PC-3 (cell line): ENCODE results near the gene PREX1. TPM values are rescaled to one million over a fixed set of nuclear protein-coding genes. Genes with fewer than 3 reads are reported as not detected.

Experiments used
- ATAC-seq: fragments of 200-7000 bp; cut with Tn5 transposase; 2 replicates; pipeline ENCODE4 v1.9.1; 2020; ENCODE audit warnings: mild to moderate bottlenecking, moderate library complexity
- BruUV-seq: library from RNA; stranded (reverse); fragments of 400-500 nt; replicated peaks from 2 replicates; lab custom pipeline; 2021; lab: Mats Ljungman, UMichigan
- CTCF ChIA-PET: fragments of 300-600 bp; sonication (Branson Sonifier 250); formaldehyde crosslinking; loops from one replicate; lab custom pipeline; 2022; ENCODE audit warnings: antibody characterized with exemption; lab: Charles Lee
- POLR2A ChIA-PET: fragments of 300-600 bp; sonication (Branson Sonifier 250); formaldehyde crosslinking; loops from one replicate; lab custom pipeline; 2022; ENCODE audit warnings: antibody characterized with exemption; ENCODE audit not compliant: unreplicated experiment; lab: Charles Lee
- DNase-seq: peaks from one replicate; pipeline ENCODE4 v3.0.0-alpha.2; 2015
- H2AFZ ChIP-seq: fragments of 300-600 bp; sonication (generic); 2 replicates; pipeline ENCODE4 v1.6.0; 2016; ENCODE audit warnings: antibody characterized with exemption, low read length
- H3F3A ChIP-seq: fragments of 300-600 bp; sonication (generic); one replicate; pipeline ENCODE4 v1.6.0; 2017; ENCODE audit warnings: antibody characterized with exemption, low read length, control low read depth, mild to moderate bottlenecking; ENCODE audit not compliant: unreplicated experiment
- H3K27ac ChIP-seq: fragments of 300-600 bp; sonication (generic); 2 replicates; pipeline ENCODE4 v1.5.1; 2016; ENCODE audit warnings: mild to moderate bottlenecking, low read length
- H3K27me3 ChIP-seq: fragments of 300-600 bp; sonication (generic); 2 replicates; pipeline ENCODE4 v1.6.1; 2016; ENCODE audit warnings: low read length, mixed read lengths
- H3K36me3 ChIP-seq: fragments of 300-600 bp; sonication (generic); 2 replicates; pipeline ENCODE4 v1.6.1; 2016; ENCODE audit warnings: low read depth, mixed run types, low read length, mixed read lengths
- H3K4me1 ChIP-seq: fragments of 300-600 bp; sonication (generic); 2 replicates; pipeline ENCODE4 v1.5.1; 2016; ENCODE audit warnings: low read length; ENCODE audit not compliant: insufficient read depth
- H3K4me2 ChIP-seq: fragments of 300-600 bp; sonication (generic); 2 replicates; pipeline ENCODE4 v1.6.0; 2016; ENCODE audit warnings: low read length
- H3K4me3 ChIP-seq: fragments of 300-600 bp; sonication (generic); 2 replicates; pipeline ENCODE4 v1.5.1; 2016; ENCODE audit warnings: mild to moderate bottlenecking, low read length, mixed read lengths
- H3K79me2 ChIP-seq: fragments of 300-600 bp; sonication (generic); 2 replicates; pipeline ENCODE4 v1.6.1; 2017; ENCODE audit warnings: low read length, mixed read lengths
- H3K9ac ChIP-seq: fragments of 300-600 bp; sonication (generic); 2 replicates; pipeline ENCODE4 v1.6.0; 2016; ENCODE audit warnings: mild to moderate bottlenecking, low read length
- H3K9me2 ChIP-seq: fragments of 300-600 bp; sonication (generic); replicated peaks from 2 replicates; pipeline ENCODE4 v1.6.1; 2016; ENCODE audit warnings: mixed run types, low read length, mixed read lengths
- H3K9me3 ChIP-seq: fragments of 300-600 bp; sonication (generic); 2 replicates; pipeline ENCODE4 v1.6.1; 2016; ENCODE audit warnings: low read length, mixed read lengths
- H4K20me1 ChIP-seq: fragments of 300-600 bp; sonication (generic); 2 replicates; pipeline ENCODE4 v1.6.1; 2016; ENCODE audit warnings: low read length, mixed read lengths
- EZH2 ChIP-seq: fragments of 300-600 bp; sonication (generic); IDR thresholded peaks from one replicate; pipeline ENCODE4 v1.6.1; 2017; ENCODE audit warnings: antibody characterized with exemption, mild to moderate bottlenecking, low read length; ENCODE audit not compliant: unreplicated experiment
- EZH2phosphoT487 ChIP-seq: fragments of 300-600 bp; sonication (generic); IDR thresholded peaks from 2 replicates; pipeline ENCODE4 v1.6.1; 2018; ENCODE audit warnings: mild to moderate bottlenecking, antibody characterized with exemption, low read length, borderline replicate concordance
- intact Hi-C: fragments of 100-400 bp; cut with micrococcal nuclease; formaldehyde crosslinking; loops from 2 replicates; pipeline ENCODE4 v1.9.0; 2023
- total RNA-seq: library from RNA; depleted of rRNA; stranded (reverse); fragments of >200 nt; gene quantifications from 2 replicates; pipeline ENCODE4 v1.2.3, GENCODE V29; 2014
- TF ChIP-seq, protein P1 (sequence below): fragments of 300-600 bp; sonication (generic); conservative IDR thresholded peaks from 2 replicates; pipeline ENCODE4 v1.5.1; 2017; ENCODE audit warnings: antibody characterized with exemption, low read depth, mild to moderate bottlenecking, low read length

Gene PREX1
- total RNA-seq, 1 experiment from 2014 or later: 22.1 TPM

- H3K27me3 ChIP-seq: no peaks in the 10 kb centered on the region
- H3K9ac ChIP-seq: no peak overlapping the region
- DNase-seq (no peak), ATAC-seq (no peak)
- H3K4me1 ChIP-seq: peaks cover 5% of the 10 kb centered on the region; the same call in 1 of the 2 replicates
- H3K9me3 ChIP-seq: no peaks in the 10 kb centered on the region
- CTCF ChIA-PET: no interaction called here
- POLR2A ChIA-PET: interaction anchor here (0.6 kb wide), 1 partner anchor 23 kb away, joined by 3 read pairs; no protein-coding TSS in a partner anchor
- H3K27ac ChIP-seq: no peak overlapping the region
- no peaks in the 10 kb centered on the region for H3F3A ChIP-seq
- no peak overlapping the region for H3K4me2 ChIP-seq
- H3K36me3 ChIP-seq: no peaks in the 10 kb centered on the region
- H2AFZ ChIP-seq: no peak overlapping the region
- H4K20me1 ChIP-seq: no peaks in the 10 kb centered on the region
- no peak overlapping the region for H3K4me3 ChIP-seq
- TF ChIP-seq EZH2: no peak
- TF ChIP-seq, protein P1, sequence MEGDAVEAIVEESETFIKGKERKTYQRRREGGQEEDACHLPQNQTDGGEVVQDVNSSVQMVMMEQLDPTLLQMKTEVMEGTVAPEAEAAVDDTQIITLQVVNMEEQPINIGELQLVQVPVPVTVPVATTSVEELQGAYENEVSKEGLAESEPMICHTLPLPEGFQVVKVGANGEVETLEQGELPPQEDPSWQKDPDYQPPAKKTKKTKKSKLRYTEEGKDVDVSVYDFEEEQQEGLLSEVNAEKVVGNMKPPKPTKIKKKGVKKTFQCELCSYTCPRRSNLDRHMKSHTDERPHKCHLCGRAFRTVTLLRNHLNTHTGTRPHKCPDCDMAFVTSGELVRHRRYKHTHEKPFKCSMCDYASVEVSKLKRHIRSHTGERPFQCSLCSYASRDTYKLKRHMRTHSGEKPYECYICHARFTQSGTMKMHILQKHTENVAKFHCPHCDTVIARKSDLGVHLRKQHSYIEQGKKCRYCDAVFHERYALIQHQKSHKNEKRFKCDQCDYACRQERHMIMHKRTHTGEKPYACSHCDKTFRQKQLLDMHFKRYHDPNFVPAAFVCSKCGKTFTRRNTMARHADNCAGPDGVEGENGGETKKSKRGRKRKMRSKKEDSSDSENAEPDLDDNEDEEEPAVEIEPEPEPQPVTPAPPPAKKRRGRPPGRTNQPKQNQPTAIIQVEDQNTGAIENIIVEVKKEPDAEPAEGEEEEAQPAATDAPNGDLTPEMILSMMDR: no peak
- TF ChIP-seq EZH2phosphoT487: no peak
- no TSS peak for BruUV-seq
- H3K79me2 ChIP-seq: no peaks in the 10 kb centered on the region
- no peaks in the 10 kb centered on the region for H3K9me2 ChIP-seq
- intact Hi-C loops: no loop called here
Observed at GRCh38 chr20:48681201-48681872, 146.5 kb downstream of the PREX1 start.

- no peak for DNase-seq
- ChIA-PET CTCF (no interaction called here), POLR2A (no interaction called here)
- intact Hi-C loops: no loop called here
- Histone ChIP-seq H3K9me2 (no peaks in the 10 kb centered on the region), H3K4me1 (no peaks in the 10 kb centered on the region), H3F3A (no peaks in the 10 kb centered on the region), H3K27me3 (no peaks in the 10 kb centered on the region), H3K79me2 (no peaks in the 10 kb centered on the region), H3K27ac (no peak overlapping the region), H3K4me2 (no peak overlapping the region), H3K36me3 (no peaks in the 10 kb centered on the region), H3K4me3 (no peak overlapping the region), H3K9ac (no peak overlapping the region), H4K20me1 (no peaks in the 10 kb centered on the region), H2AFZ (no peak overlapping the region), H3K9me3 (no peaks in the 10 kb centered on the region)
- no TSS peak for BruUV-seq
- TF ChIP-seq EZH2 (no peak), EZH2phosphoT487 (no peak)
- no peak for ATAC-seq
Observed at GRCh38 chr20:48680650-48681049, 147.1 kb downstream of the PREX1 start.

GRCh38 chr20:48679599-48679998 is 148.2 kb downstream of the PREX1 start:
- Histone ChIP-seq H3F3A (no peaks in the 10 kb centered on the region), H3K4me1 (no peaks in the 10 kb centered on the region), H2AFZ (no peak overlapping the region), H3K79me2 (no peaks in the 10 kb centered on the region), H4K20me1 (no peaks in the 10 kb centered on the region), H3K27me3 (no peaks in the 10 kb centered on the region), H3K4me2 (no peak overlapping the region), H3K36me3 (no peaks in the 10 kb centered on the region), H3K4me3 (no peak overlapping the region), H3K9ac (no peak overlapping the region), H3K27ac (no peak overlapping the region), H3K9me2 (no peaks in the 10 kb centered on the region), H3K9me3 (no peaks in the 10 kb centered on the region)
- intact Hi-C loops: no loop called here
- no TSS peak for BruUV-seq
- TF ChIP-seq EZH2phosphoT487 (no peak), EZH2 (no peak)
- TF ChIP-seq, protein P1: no peak
- ATAC-seq: no peak; the same call in 1 of the 2 replicates
- POLR2A ChIA-PET: no interaction called here
- CTCF ChIA-PET: no interaction called here
- DNase-seq: peak; percentile 15
